ENCODE measurements around the gene CACNB2. TPM values are rescaled to one million over a fixed set of nuclear protein-coding genes. Genes with fewer than 3 reads are reported as not detected.

The CACNB2 gene
- total and polyA plus RNA-seq, 4 donors, result 0.90 to 23.9 (median 3.7) TPM

DNA sequence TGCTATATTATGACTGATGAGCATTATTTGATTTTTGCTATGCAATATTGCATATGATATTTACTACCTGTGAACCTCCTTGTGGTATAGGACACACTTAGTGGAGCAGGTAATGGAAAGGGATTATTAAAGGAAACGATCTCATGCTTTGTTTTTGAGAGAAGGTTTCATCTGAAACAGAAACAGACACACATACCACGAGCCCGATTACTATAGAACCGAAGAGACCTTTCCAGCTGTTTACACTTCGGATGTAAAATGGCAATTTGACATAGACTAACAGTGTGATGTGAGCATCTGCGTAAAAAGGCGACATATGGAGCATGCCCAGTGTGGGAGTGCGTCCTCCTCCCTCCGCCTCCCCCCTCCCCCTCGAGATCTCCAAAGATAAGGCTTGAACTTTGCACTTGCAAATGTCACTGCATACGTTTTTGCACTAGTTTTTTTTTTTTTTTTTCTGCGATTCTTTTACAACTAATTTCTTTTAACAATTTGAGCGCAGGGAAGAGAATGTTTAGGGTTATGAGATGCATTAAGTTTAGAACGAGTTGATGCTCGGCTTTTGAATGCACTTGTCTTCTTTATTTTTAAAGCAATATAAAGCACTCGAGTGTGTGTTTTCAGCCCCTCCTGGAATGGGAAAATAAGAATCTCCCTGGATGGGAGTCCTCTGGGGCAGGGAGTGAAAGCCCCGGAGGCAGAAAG, 260.1 kb downstream of the CACNB2 start:
- ATAC-seq (ENCODE audit: insufficient read depth, low FRiP score), result no peak
- H3K4me3 ChIP-seq, result no peak overlapping the region

DNA sequence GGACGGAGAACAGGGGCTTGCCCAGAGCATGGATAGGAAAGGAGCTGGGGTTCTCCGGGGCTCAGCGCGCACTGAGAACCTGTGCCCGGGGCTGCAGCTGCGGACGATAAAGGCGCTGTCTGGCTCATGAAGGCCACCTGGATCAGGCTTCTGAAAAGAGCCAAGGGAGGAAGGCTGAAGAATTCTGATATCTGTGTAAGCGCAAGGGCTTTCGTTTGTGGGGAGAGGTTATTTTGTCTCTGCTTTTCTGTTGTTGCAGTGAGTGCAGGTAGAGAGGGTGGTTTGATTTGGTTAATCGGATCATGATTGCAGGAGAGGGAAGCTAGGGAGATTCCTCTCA, 260.7 kb downstream of the CACNB2 start:
- Histone ChIP-seq H3K9ac (ENCODE audit: insufficient read depth in 1 of 2, low read length in 2 of 2) (no peak overlapping the region), H3K27me3 (ENCODE audit: control insufficient read depth in 3 of 3, insufficient read depth in 3 of 3, low read length in 2 of 3) (no peaks in the 10 kb centered on the region), H3K27ac (ENCODE audit: low read depth in 1 of 2, low read length in 1 of 2) (peak overlapping the region in 1 of 2 donors; percentile 75), H3K4me1 (ENCODE audit: control insufficient read depth in 5 of 5, insufficient read depth in 5 of 5, low read length in 5 of 5) (peaks cover 0 to 11% (median 0%) of the 10 kb centered on the region in 5 donors), H3K36me3 (ENCODE audit: control insufficient read depth in 4 of 4, insufficient read depth in 4 of 4, low read length in 4 of 4) (no peaks in the 10 kb centered on the region), H3K9me3 (ENCODE audit: control insufficient read depth in 4 of 4, insufficient read depth in 3 of 4, low read length in 3 of 4) (peaks cover 0 to 1% (median 0%) of the 10 kb centered on the region in 4 donors), H3K4me3 (no peak overlapping the region)
- no peak for ATAC-seq (ENCODE audit: insufficient read depth, low FRiP score)
- 25 to 32% methylated on average over 11 of the region's 11 CpGs for WGBS, 2 donors
- DNase-seq, result no peak
- TF ChIP-seq, protein P1, sequence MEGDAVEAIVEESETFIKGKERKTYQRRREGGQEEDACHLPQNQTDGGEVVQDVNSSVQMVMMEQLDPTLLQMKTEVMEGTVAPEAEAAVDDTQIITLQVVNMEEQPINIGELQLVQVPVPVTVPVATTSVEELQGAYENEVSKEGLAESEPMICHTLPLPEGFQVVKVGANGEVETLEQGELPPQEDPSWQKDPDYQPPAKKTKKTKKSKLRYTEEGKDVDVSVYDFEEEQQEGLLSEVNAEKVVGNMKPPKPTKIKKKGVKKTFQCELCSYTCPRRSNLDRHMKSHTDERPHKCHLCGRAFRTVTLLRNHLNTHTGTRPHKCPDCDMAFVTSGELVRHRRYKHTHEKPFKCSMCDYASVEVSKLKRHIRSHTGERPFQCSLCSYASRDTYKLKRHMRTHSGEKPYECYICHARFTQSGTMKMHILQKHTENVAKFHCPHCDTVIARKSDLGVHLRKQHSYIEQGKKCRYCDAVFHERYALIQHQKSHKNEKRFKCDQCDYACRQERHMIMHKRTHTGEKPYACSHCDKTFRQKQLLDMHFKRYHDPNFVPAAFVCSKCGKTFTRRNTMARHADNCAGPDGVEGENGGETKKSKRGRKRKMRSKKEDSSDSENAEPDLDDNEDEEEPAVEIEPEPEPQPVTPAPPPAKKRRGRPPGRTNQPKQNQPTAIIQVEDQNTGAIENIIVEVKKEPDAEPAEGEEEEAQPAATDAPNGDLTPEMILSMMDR (IDR thresholded peaks at IDR 0.05; ENCODE audit: control extremely low read depth, extremely low read depth), result no peak

More for the DNA sequence above, 260.1 kb downstream of the CACNB2 start:
- Histone ChIP-seq H3K36me3 (ENCODE audit: control insufficient read depth in 4 of 4, insufficient read depth in 4 of 4, low read length in 4 of 4) (no peaks in the 10 kb centered on the region), H3K9ac (ENCODE audit: insufficient read depth in 1 of 2, low read length in 2 of 2) (no peak overlapping the region), H3K27ac (ENCODE audit: low read depth in 1 of 2, low read length in 1 of 2) (peak overlapping the region in 1 of 2 donors; percentile 75), H3K4me1 (ENCODE audit: control insufficient read depth in 5 of 5, insufficient read depth in 5 of 5, low read length in 5 of 5) (peaks cover 0 to 11% (median 0%) of the 10 kb centered on the region in 5 donors), H3K9me3 (ENCODE audit: control insufficient read depth in 4 of 4, insufficient read depth in 3 of 4, low read length in 3 of 4) (peaks cover 0 to 1% (median 0%) of the 10 kb centered on the region in 4 donors), H3K27me3 (ENCODE audit: control insufficient read depth in 3 of 3, insufficient read depth in 3 of 3, low read length in 2 of 3) (no peaks in the 10 kb centered on the region)
- 13 to 18% methylated on average over 17 of the region's 17 CpGs for WGBS, 2 donors
- DNase-seq, result peak; percentile 24 to 55 (median 42)
- TF ChIP-seq, protein P1 (IDR thresholded peaks at IDR 0.05; ENCODE audit: control extremely low read depth, extremely low read depth), result no peak

DNA sequence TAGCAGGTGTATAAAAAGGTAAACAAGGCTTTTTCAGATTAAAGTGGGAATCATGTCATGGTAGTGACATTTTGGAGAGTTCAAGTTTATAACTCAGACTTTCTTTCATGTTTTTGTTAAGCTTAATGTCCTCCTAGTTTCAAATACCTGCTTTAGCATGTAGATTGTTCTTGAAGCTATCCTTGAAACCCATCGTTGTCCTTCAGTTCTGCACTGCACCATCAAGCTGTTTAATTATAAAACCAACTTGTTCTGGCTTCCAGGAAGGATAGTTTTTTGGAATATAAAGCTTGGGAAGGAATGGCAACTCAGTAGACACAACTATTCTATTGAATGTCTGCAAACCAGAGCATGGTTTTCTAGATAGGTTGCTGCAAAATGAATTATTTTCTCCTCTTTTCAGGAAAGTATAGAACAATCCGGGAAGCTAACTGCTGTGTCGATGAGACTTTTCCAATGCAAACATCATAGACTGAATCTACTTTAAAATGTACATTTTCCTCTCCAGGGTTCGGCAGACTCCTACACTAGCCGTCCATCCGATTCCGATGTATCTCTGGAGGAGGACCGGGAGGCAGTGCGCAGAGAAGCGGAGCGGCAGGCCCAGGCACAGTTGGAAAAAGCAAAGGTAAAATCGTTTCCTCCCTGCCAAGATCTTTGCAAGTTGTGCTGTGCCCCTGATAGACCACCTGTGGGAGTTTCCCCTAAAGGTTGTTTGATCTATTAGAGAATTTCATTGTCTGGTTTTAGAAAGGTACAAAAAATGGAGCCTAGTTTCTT, 261.4 kb downstream of the CACNB2 start:
- Histone ChIP-seq H3K36me3 (ENCODE audit: control insufficient read depth in 4 of 4, insufficient read depth in 4 of 4, low read length in 4 of 4) (no peaks in the 10 kb centered on the region), H3K9me3 (ENCODE audit: control insufficient read depth in 4 of 4, insufficient read depth in 3 of 4, low read length in 3 of 4) (peaks cover 0 to 1% (median 0%) of the 10 kb centered on the region in 4 donors), H3K9ac (ENCODE audit: insufficient read depth in 1 of 2, low read length in 2 of 2) (no peak overlapping the region), H3K27me3 (ENCODE audit: control insufficient read depth in 3 of 3, insufficient read depth in 3 of 3, low read length in 2 of 3) (no peaks in the 10 kb centered on the region), H3K4me3 (no peak overlapping the region), H3K27ac (ENCODE audit: low read depth in 1 of 2, low read length in 1 of 2) (peak overlapping the region in 1 of 2 donors; percentile 75), H3K4me1 (ENCODE audit: control insufficient read depth in 5 of 5, insufficient read depth in 5 of 5, low read length in 5 of 5) (peaks cover 0 to 11% (median 0%) of the 10 kb centered on the region in 5 donors)
- ATAC-seq (ENCODE audit: insufficient read depth, low FRiP score) (no peak), DNase-seq (no peak)
- WGBS, 2 donors, result 89 to 92% methylated on average over 12 of the region's 12 CpGs
- TF ChIP-seq, protein P1 (IDR thresholded peaks at IDR 0.05; ENCODE audit: control extremely low read depth, extremely low read depth), result no peak

Measured in lung (tissue), 12 donors.